SW480 (cell line): ENCODE data around the gene FAM180A.

Experiments used
- DNase-seq: peaks from one replicate; pipeline ENCODE4 v3.0.0-alpha.2; 2016; ENCODE audit warnings: low spot score

Gene FAM180A

GRCh38 chr7:135683609-135684008 lies 65.0 kb downstream of the FAM180A start:
- no peak for DNase-seq

GRCh38 chr7:135682191-135682590 lies 66.4 kb downstream of the FAM180A start:
- no peak for DNase-seq

- DNase-seq: no peak
Observed at GRCh38 chr7:135681762-135682161, 66.9 kb downstream of the FAM180A start.
